Tibial artery (tissue), 4 donors: ENCODE measurements around the gene KCNJ9.
A peak's percentile ranks its signal among the peaks of the same experiment; 100 is the strongest.
"Not testable (repeated sequence)": the region's sequence is repeated elsewhere in the genome, so short reads cannot be mapped to it uniquely, and the experiment has no call there.

ENCODE experiments used
- DNase-seq, 2 donors: peaks; one replicate each; pipeline ENCODE4 v3.0.0-alpha.2; 2019
- H3K27ac ChIP-seq, 2 donors: fragments of 200-600 bp; sonication (generic) in 1 of 2; 1 replicate in 1 of 2; 2 replicates in 1 of 2; pipeline ENCODE4 v1.5.1; 2018 to 2019; ENCODE audit warnings: mild to moderate bottlenecking in 1 of 2
- H3K27me3 ChIP-seq, 2 donors: fragments of 200-600 bp; sonication (generic) in 1 of 2; one replicate each; pipeline versions ENCODE4 v1.5.1 to v1.6.0; 2016 to 2019
- H3K36me3 ChIP-seq, 3 donors: fragments of 200-600 bp; sonication (generic) in 2 of 3; one replicate each; pipeline ENCODE4 v1.5.1; 2016 to 2019; ENCODE audit warnings: mild to moderate bottlenecking in 2 of 3
- H3K4me1 ChIP-seq, 4 donors: fragments of 200-600 bp; sonication (generic) in 2 of 4; 1 replicate in 3 of 4; 2 replicates in 1 of 4; pipeline ENCODE4 v1.5.1; 2016 to 2019
- H3K4me3 ChIP-seq, 2 donors: fragments of 200-600 bp; sonication (generic) in 1 of 2; 1 replicate in 1 of 2; 2 replicates in 1 of 2; pipeline ENCODE4 v1.5.1; 2018 to 2019; ENCODE audit warnings: mild to moderate bottlenecking in 2 of 2
- H3K9me3 ChIP-seq, 3 donors: fragments of 200-600 bp; sonication (generic) in 1 of 3; one replicate each; pipeline ENCODE4 v1.5.1; 2016 to 2019
- intact Hi-C: fragments of 100-400 bp; cut with DNase I; formaldehyde crosslinking; loops from one replicate; pipeline ENCODE4 v1.15.0; 2023; ENCODE audit warnings: low total_unique reads
- TF ChIP-seq, protein P1 (sequence below), 2 experiments: fragments of 200-600 bp in 1 of 2; fragments of 450-650 bp in 1 of 2; IDR thresholded peaks; one replicate each; pipeline ENCODE4 v1.5.1; 2017 to 2019; ENCODE audit warnings: antibody characterized with exemption in 2 of 2, mild to moderate bottlenecking in 1 of 2, moderate library complexity in 1 of 2

KCNJ9 gene

DNA sequence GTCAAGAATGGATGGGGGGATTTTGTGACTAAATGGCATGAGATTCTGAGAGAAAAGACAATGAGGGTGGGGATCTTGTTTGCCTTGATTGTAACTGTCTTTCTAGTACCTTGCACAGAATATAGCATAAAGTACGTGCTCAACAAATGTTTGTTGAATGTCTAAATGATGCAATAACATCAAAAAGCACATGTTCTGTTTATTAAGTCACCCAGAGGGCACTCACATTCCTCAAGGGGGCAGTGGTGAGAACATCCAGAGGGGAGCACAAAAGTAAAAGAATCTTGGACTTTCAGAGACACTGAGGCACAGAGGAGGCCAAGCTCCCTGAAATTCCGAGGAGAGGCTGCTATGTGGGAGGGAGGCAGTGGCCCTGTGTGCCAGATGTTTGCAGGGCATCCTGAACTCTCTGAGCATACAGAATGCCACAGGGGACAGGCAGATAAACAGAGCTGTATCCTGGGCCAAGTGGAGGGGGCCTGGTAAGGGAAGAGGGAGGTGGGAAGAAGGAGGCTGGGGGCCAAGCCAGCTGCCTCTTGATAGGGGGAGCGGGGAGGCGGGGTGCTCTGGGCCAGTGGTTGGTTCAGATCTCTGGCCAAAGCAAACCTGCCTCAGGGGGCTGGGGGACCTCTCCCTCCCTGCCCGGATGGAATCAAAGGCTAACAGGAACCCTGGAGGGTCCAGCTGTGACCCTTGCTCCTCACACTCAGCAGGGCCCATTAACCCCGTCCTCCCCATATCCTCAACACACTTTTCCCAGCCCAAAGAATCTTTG, 27.7 kb downstream of the KCNJ9 start:
- intact Hi-C loops = loop anchor here (10.0 kb wide), 1 partner anchor 146 kb away; no protein-coding TSS in a partner anchor
- Histone ChIP-seq H3K27me3 (no peaks in the 10 kb centered on the region), H3K36me3 (no peaks in the 10 kb centered on the region), H3K27ac (no peak overlapping the region), H3K4me3 (no peak overlapping the region), H3K4me1 (peaks cover 0 to 38% (median 22%) of the 10 kb centered on the region in 4 donors), H3K9me3 (no peaks in the 10 kb centered on the region)
- DNase-seq = no peak
- TF ChIP-seq, protein P1, sequence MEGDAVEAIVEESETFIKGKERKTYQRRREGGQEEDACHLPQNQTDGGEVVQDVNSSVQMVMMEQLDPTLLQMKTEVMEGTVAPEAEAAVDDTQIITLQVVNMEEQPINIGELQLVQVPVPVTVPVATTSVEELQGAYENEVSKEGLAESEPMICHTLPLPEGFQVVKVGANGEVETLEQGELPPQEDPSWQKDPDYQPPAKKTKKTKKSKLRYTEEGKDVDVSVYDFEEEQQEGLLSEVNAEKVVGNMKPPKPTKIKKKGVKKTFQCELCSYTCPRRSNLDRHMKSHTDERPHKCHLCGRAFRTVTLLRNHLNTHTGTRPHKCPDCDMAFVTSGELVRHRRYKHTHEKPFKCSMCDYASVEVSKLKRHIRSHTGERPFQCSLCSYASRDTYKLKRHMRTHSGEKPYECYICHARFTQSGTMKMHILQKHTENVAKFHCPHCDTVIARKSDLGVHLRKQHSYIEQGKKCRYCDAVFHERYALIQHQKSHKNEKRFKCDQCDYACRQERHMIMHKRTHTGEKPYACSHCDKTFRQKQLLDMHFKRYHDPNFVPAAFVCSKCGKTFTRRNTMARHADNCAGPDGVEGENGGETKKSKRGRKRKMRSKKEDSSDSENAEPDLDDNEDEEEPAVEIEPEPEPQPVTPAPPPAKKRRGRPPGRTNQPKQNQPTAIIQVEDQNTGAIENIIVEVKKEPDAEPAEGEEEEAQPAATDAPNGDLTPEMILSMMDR (IDR thresholded peaks at IDR 0.05) = peak; percentile 31 to 39

DNA sequence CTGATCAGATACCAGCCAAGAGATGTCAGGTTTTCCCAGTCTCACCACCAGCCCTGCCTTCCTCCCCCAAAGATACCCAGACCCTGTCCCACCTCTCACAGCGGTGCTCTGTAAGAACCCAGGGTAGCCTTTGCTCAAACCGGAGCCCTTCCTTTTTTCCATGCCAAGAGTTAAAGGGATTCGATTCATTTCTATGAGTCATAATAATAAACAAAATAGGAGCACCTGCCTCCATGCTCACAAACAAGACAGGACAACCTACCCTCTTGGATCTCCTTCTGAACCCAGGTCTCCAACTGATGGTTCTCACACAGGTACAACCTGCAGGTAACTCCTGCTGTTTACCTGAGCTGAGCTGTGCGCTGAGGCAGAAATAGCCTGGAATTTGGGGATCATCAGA, 28.3 kb downstream of the KCNJ9 start:
- Histone ChIP-seq H3K9me3 (no peaks in the 10 kb centered on the region), H3K4me3 (no peak overlapping the region), H3K27ac (no peak overlapping the region), H3K4me1 (peaks cover 0 to 39% (median 24%) of the 10 kb centered on the region in 4 donors), H3K36me3 (no peaks in the 10 kb centered on the region), H3K27me3 (no peaks in the 10 kb centered on the region)
- intact Hi-C loops = loop anchor here (10.0 kb wide), 1 partner anchor 145 kb away; no protein-coding TSS in a partner anchor
- TF ChIP-seq, protein P1 (IDR thresholded peaks at IDR 0.05) = no peak
- DNase-seq = no peak

DNA sequence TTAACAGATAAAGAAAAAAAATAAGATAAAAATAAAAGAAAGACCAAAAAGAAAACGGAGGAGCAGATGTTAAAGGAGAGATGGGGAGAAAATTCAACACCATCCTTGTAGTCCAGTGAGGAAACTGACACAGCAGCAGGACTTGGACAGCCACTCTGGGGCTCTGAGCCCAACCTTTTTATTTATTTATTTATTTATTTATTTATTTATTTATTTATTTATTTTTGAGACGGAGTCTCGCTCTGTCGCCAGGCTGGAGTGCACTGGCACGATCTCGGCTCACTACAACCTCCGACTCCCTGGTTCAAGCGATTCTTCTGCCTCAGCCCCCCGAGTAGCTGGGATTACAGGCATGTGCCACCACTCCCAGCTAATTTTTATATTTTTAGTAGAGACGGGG, 30.1 kb downstream of the KCNJ9 start:
- DNase-seq, H3K36me3 ChIP-seq, H3K9me3 ChIP-seq, H3K4me3 ChIP-seq, H3K27me3 ChIP-seq, H3K27ac ChIP-seq, intact Hi-C loops: not testable (repeated sequence)
- H3K4me1 ChIP-seq = peaks cover 0 to 48% (median 29%) of the 10 kb centered on the region in 4 donors

DNA sequence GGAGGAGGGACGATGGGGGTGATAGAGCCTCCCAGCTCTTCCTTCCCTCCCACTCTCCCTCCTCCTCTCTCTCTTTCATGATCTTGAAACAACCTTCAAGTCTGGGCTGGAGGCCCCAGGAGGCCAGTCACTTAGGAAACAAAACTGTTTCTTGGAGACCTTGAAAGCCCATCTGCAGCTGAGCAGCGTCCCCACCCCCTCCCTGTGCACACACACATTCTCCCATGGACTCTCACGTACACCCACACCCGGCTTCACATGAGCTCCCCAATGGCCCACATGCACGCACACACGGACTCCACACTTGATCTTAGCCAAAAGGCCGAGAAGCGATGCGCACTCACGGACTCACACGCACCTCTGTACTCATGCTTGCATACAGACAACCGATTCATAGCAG, 31.0 kb downstream of the KCNJ9 start:
- peaks cover 0 to 54% (median 32%) of the 10 kb centered on the region in 4 donors for H3K4me1 ChIP-seq
- no peaks in the 10 kb centered on the region for H3K9me3 ChIP-seq
- no peak overlapping the region for H3K4me3 ChIP-seq
- no peak for DNase-seq
- intact Hi-C loops = no loop called here
- TF ChIP-seq, protein P1 (IDR thresholded peaks at IDR 0.05) = no peak
- H3K27me3 ChIP-seq = no peaks in the 10 kb centered on the region
- no peaks in the 10 kb centered on the region for H3K36me3 ChIP-seq
- no peak overlapping the region for H3K27ac ChIP-seq

DNA sequence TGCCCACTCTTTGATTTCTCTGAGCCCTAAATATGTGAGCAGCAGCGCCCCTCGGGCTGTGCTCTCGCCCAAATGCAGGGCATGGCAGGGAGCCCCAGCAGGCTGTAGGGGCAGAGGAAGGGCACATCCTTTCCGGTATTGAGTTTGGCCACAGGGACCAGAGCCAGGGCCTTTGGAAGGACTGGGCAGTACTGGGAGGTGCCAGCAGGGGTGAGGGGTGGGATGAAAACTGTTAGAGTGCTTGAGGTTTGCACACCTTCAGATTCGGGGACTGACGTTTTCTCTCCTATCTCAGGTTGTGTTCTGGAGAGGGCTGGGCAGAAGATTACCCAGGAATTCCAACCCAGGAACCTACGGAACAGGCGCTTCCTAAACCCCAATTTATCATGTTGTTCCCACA, 32.1 kb downstream of the KCNJ9 start:
- Histone ChIP-seq H3K27me3 (no peaks in the 10 kb centered on the region), H3K9me3 (no peaks in the 10 kb centered on the region), H3K36me3 (no peaks in the 10 kb centered on the region), H3K27ac (peak overlapping the region; percentile 86 to 90), H3K4me1 (peaks cover 0 to 63% (median 39%) of the 10 kb centered on the region in 4 donors), H3K4me3 (no peak overlapping the region)
- intact Hi-C loops = no loop called here
- DNase-seq = no peak
- TF ChIP-seq, protein P1 (IDR thresholded peaks at IDR 0.05) = no peak

DNA sequence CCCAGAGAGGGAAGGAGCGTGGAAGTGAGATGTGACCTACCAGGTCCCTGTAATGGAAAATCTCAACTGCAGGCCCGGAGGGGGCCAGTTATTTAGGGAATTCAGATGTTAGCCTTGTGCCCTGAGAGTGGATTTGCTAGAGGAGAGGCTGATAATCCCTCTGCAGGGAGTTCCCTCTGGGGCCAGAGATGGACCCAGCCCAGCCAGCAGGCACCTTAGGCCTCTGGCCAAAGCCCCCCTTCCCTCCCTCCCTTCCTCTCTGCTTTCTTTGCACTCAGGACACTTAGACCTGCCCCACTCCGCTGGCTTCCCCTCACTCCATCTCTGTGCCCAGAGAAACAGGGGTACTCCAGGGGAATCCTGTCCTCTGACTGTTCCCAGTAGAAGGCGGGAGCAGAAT, 32.7 kb downstream of the KCNJ9 start:
- Histone ChIP-seq H3K4me1 (peaks cover 0 to 65% (median 43%) of the 10 kb centered on the region in 4 donors), H3K9me3 (no peaks in the 10 kb centered on the region), H3K4me3 (no peak overlapping the region), H3K27me3 (no peaks in the 10 kb centered on the region), H3K36me3 (no peaks in the 10 kb centered on the region), H3K27ac (peak overlapping the region; percentile 86 to 90)
- DNase-seq = peak in 1 of 2 donors; percentile 81
- intact Hi-C loops = no loop called here
- TF ChIP-seq, protein P1 (IDR thresholded peaks at IDR 0.05) = no peak
